Erythroblast (primary cell): ENCODE data around the gene POP5.

Source experiments
- GATA1 ChIP-seq: IDR thresholded peaks from 2 replicates; pipeline ENCODE4 v1.6.1; 2011; ENCODE audit warnings: low read depth, mild to moderate bottlenecking, control low read depth, low read length, moderate library complexity
- POLR2A ChIP-seq: IDR thresholded peaks from 2 replicates; pipeline ENCODE4 v1.6.1; 2011; ENCODE audit warnings: mild to moderate bottlenecking, low read length

GRCh38 chr12:120534703-120535655 is 46.2 kb downstream of the POP5 start:
- TF ChIP-seq POLR2A: no peak
- no peak for TF ChIP-seq GATA1
